NCI-H1930 (cell line): ENCODE data around the gene POMGNT2.

ENCODE experiments used
- DNase-seq, 2 experiments: peaks; one replicate each; lab custom pipeline; 2025; lab: John Stamatoyannopoulos, UW

Gene POMGNT2

GRCh38 chr3:43105596-43106292 lies at the start of gene POMGNT2:
Gene POMGNT2 (minus strand): TSS chr3:43106079. CDS start chr3:43081431, 24,648 bp downstream.
- peak; percentile 63 to 82 for DNase-seq

GRCh38 chr3:43154980-43155379 lies 49.1 kb upstream of the POMGNT2 start:
- no peak for DNase-seq

- no peak for DNase-seq
Observed at GRCh38 chr3:43153216-43154083, 47.6 kb upstream of the POMGNT2 start.

GRCh38 chr3:43152649-43153048 lies 46.8 kb upstream of the POMGNT2 start:
- no peak for DNase-seq

DNA sequence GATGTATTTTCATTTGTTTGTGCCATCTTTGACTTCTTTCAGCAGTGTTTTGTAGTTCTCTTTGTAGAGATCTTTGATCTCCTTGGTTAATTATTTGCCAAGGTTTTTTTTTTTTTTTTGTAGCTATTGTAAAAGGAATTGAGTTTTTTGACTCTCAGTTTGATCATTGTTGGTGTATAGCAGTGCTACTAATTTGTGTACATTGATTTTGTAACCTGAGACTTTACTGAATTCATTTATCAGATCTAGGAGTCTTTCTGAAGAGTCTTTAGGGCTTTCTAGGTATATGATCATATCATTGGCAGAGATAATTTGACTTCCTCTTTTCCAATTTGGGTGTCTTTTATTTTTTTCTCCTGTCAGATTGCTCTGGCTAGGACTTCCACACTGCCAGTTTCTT lies 42.2 kb upstream of the POMGNT2 start:
- no peak for DNase-seq

DNA sequence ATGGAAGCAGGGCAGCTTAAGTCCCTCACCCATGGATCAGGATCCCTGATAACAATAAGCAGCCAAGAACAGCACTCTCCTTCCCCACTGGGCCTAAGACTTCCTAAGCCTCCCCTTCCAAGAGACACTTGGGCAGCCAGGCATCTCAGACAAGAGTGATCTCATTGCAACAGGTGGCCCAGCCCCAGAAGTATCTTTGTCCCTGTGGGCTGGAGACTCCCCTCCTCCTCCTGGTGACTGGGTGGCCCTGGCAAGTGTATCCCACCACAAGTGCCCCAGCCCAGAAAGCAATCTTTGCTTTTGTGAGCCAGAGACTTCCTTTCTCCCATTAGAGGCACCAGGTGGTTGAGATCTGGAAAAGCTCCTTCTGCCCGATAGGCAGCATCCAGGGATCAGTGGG lies 40.7 kb upstream of the POMGNT2 start:
- DNase-seq = no peak

DNA sequence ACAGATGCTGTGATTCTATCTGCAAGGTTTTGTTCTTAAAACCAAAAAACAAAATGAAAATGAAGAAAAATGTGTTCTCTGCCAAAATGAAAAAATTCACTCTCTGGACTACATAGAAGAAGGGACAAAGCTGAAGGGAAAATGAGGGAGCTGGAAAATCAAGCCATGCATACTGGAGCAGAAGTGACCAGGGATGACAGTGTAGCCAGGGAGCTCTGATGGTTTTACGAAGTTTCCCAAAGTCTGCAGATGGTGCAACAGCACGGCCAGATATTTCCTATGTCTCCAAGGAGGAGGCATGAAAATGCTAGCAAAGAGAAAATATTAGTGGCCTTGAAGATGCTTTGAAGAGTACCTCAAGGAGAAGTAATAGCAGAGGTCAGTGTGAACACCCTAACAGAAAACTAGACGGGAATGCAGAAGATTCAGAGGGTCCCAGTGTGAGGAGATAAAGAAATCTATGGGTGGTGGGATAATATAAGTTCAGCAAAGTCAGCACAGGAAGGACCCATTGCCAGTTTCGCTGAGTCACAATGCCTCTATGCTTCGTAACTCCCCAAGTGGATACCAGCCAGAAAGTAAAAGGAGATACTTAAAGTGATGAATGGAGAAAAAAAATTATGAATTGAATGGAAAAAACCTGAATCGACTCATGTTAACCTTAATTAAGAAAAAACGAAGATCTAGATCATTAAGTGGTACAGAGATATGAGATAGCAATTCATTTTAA lies 39.0 kb upstream of the POMGNT2 start:
- no peak for DNase-seq

DNA sequence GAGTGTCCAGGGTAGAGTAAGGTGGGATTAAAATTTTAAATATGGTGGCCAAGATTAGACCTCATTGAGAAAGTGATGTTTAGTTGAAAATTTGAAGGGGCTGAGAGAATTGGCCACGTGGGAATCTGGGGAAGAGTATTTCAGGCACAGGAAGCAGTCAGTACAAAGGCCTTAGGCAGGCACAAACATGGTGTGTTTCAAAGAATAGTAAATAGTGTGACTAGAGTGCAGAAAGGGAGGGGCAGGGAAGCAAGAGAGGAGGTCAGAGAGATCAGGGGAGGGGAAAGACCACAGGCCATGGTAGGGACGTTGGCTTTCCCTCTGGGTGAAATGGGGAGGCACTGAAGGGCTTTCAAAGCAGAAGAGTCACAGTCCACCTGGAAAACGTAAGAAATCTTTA lies 36.6 kb upstream of the POMGNT2 start:
- no peak for DNase-seq

GRCh38 chr3:43138488-43139231 lies 32.8 kb upstream of the POMGNT2 start:
- no peak for DNase-seq

DNA sequence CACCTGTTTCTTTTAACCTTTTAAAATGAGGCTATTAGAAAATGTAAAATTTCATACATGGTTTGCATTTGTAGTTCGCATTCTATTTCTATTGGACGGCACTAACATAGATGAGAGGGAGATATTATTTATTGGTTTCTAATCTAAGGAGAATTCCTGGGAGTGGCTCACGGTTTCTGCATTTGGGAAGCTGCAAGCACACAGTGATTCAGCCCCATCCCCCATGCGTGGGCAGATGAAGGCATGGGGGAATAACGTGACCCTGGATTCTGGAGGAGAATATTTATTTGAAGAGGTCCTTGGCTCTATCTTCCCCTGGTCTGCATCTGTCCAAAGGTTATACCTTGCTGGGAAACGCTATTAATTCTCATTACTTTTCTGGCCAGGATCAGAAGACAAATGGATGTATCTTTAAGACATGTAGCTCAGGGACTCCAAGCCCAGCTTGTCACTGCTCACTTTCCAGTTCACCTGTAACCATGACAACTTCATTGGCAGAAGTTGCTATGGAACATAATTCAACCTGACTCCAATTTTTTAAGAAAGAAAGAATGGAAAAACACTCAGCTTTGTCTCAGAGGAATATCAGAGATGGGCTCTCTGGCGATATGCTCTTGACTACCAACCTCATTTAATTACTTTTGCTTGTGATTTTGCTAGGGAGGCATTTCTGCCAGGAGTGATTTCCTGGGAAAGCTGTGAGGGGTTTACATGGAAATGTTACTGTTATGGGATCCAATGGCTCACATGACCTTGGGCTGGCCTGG lies 27.2 kb upstream of the POMGNT2 start:
- DNase-seq = no peak

GRCh38 chr3:43132193-43132592 lies 26.3 kb upstream of the POMGNT2 start:
- DNase-seq = no peak

GRCh38 chr3:43128464-43128863 lies 22.6 kb upstream of the POMGNT2 start:
- DNase-seq = no peak

DNA sequence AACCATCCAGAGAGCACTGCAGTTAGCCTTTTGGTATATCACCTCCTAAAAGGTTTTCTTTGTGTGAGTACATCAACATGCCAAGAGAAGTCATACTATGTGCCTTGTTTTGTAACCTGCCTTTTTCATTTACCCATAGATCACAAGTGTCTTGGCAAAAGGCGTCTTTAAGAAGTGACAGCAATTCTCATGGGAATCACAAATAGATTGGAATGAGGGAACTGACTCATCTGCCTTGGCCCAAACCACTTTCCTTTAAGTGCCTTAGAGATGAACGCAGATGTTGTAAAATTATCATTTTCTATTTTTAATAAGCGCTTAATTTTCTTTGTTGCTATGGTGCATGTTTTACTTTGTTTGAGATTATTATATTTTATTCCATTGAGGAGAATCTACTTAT lies 20.7 kb upstream of the POMGNT2 start:
- DNase-seq = no peak

DNA sequence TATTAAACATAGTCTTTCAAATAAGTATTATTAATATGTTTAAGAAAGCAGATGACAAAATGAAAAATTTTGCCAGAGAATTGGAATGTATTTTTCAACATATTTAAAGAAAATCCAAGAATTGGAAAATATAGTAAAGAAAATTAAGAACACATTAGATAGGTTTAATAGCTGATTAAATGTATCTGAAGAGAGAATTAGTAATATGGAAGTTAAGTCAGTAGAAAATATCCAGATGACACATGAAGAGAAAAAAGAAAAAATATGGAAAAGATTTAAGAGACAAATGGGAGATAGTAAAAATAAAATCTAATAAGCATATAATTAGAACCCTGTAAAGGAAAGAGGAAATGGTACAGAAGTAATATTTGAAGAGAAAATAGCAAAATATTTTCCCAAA lies 18.0 kb upstream of the POMGNT2 start:
- DNase-seq = no peak

- DNase-seq = no peak
Observed at GRCh38 chr3:43120937-43121336, 15.1 kb upstream of the POMGNT2 start.

DNA sequence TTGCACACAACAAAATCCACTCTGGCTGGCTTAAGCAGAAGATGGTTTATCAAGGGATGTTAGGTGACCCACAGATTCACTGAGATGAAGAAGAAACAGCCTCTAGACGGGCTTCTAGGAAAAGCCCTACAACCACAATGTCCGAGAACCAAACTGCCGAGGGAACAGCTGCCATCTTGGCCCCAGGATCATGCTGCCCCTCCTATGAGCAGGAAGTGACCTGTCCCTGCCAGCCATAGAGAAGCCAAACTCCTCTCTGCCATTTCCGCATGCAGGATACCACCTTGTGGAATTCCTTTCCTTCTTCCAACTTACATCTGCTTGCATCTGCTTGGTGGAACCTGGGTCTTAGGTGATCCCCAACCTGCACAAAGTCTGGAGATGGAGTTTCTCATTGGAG lies 11.4 kb upstream of the POMGNT2 start:
- no peak for DNase-seq

- no peak for DNase-seq
Observed at GRCh38 chr3:43113671-43114070, 7.8 kb upstream of the POMGNT2 start.

GRCh38 chr3:43106293-43106628 lies 382 bp upstream of the POMGNT2 start:
- DNase-seq = no peak

DNA sequence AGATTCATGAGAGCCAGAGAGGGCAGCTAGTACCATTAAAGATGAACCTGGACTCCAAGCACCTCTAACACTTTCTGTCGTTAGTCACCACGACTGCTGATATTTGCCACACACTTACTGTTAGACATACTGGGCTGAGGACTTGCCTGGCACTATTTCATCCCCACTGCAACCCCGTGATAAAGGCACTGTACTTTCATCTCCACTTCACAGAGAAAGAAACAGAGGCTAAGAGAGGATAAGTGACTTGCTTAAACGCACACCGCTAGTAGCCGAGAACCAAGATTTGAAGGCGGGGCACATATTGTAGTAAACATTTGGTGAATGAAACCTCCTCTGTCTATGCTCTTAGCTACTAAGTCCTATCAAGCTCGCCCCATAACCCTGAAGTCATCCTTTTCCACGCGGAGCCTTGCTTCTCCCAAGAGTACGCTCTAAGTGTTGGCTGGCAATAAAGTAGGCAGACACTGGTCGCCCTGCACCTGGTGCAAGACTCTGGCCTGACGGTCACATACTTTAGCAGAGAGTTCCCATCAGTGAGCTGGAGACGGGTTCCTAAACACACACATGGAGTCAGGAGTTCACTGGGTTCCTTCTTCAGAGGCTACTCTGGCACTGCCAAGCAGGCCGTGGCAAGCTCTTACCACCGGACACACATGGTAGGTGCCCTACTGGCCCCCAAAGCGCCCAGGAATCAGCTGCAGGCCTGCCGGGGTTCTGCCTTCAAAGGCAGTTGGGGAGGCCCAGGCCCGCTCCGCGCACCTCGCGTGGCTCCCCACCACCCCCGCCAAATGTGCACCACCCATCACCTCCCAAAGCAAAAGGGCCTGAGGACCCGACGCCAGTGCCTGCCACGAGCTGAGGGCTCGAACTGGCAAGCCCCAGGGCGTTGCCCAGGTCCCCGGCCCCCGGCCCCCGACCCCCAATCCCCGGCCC lies 951 bp downstream of the POMGNT2 start:
- no peak for DNase-seq

DNA sequence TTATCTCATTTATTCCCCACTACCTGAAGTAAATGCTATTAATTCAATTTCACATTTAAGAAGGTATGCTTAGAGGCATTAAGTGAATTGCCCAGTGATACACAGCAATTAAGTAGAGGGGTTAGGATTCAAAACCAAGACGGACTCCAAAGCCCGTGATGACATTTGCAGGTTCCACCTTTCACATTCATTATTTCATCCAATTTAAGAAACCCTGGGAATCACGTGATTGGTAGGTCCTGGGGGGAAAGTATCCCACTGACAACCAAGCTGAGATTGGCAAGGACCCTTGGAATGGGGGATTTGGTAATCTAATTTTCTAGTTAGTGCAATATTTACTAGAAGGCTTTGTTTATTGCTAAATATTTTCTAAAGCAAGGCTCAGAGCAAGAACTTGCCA lies 1.8 kb downstream of the POMGNT2 start:
- DNase-seq = no peak
